22Rv1 (cell line): ENCODE results near the gene UEVLD.

ENCODE experiments used
- ZFX ChIP-seq: fragments of 450-650 bp; IDR thresholded peaks from 2 replicates; pipeline ENCODE4 v1.6.1; 2017; ENCODE audit warnings: antibody characterized with exemption, borderline replicate concordance
- TF ChIP-seq, protein P1 (sequence below): fragments of 450-650 bp; IDR thresholded peaks from 2 replicates; pipeline ENCODE4 v1.5.1; 2017; ENCODE audit warnings: mild to moderate bottlenecking

- TF ChIP-seq, protein P1, sequence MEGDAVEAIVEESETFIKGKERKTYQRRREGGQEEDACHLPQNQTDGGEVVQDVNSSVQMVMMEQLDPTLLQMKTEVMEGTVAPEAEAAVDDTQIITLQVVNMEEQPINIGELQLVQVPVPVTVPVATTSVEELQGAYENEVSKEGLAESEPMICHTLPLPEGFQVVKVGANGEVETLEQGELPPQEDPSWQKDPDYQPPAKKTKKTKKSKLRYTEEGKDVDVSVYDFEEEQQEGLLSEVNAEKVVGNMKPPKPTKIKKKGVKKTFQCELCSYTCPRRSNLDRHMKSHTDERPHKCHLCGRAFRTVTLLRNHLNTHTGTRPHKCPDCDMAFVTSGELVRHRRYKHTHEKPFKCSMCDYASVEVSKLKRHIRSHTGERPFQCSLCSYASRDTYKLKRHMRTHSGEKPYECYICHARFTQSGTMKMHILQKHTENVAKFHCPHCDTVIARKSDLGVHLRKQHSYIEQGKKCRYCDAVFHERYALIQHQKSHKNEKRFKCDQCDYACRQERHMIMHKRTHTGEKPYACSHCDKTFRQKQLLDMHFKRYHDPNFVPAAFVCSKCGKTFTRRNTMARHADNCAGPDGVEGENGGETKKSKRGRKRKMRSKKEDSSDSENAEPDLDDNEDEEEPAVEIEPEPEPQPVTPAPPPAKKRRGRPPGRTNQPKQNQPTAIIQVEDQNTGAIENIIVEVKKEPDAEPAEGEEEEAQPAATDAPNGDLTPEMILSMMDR, result no peak
- no peak for TF ChIP-seq ZFX
Measured at GRCh38 chr11:18527512-18527911, 61.0 kb downstream of the UEVLD start.
